ENCODE data around the gene XRN1.

XRN1 gene

GRCh38 chr3:142385078-142385477, 62.8 kb downstream of the XRN1 start:
- TF ChIP-seq TCF12 (IDR thresholded peaks at IDR 0.05; ENCODE audit: low read depth), result no peak

GRCh38 chr3:142374687-142375086, 73.2 kb downstream of the XRN1 start:
- TF ChIP-seq USF1 (IDR thresholded peaks at IDR 0.05) (no peak), YY1 (IDR thresholded peaks at IDR 0.05; ENCODE audit: low read depth) (no peak), NFIC (IDR thresholded peaks at IDR 0.05) (no peak), RAD21 (IDR thresholded peaks at IDR 0.05; ENCODE audit: low read depth) (no peak), ZBTB7A (IDR thresholded peaks at IDR 0.05; ENCODE audit: low read depth) (no peak), EP300 (IDR thresholded peaks at IDR 0.05; ENCODE audit: borderline replicate concordance) (no peak), TEAD4 (IDR thresholded peaks at IDR 0.05) (no peak), EGR1 (IDR thresholded peaks at IDR 0.05) (no peak)

GRCh38 chr3:142366434-142366833, 81.4 kb downstream of the XRN1 start:
- TF ChIP-seq EGR1 (IDR thresholded peaks at IDR 0.05) (no peak), ZBTB7A (IDR thresholded peaks at IDR 0.05; ENCODE audit: low read depth) (no peak), RAD21 (IDR thresholded peaks at IDR 0.05; ENCODE audit: low read depth) (peak; percentile 20; the same call in 1 of the 2 replicates), EP300 (IDR thresholded peaks at IDR 0.05; ENCODE audit: borderline replicate concordance) (no peak)

- no peak for TF ChIP-seq RAD21 (IDR thresholded peaks at IDR 0.05; ENCODE audit: low read depth)
- TF ChIP-seq ZBTB7A (IDR thresholded peaks at IDR 0.05; ENCODE audit: low read depth), result no peak
- TF ChIP-seq YY1 (IDR thresholded peaks at IDR 0.05; ENCODE audit: low read depth), result no peak
- TF ChIP-seq USF1 (IDR thresholded peaks at IDR 0.05), result no peak
- TF ChIP-seq MAX (IDR thresholded peaks at IDR 0.05), result no peak
- no peak for TF ChIP-seq EGR1 (IDR thresholded peaks at IDR 0.05)
- no peak for TF ChIP-seq TEAD4 (IDR thresholded peaks at IDR 0.05)
- no peak for TF ChIP-seq CEBPB (IDR thresholded peaks at IDR 0.05)
- TF ChIP-seq REST (IDR thresholded peaks at IDR 0.05; ENCODE audit: low read depth), result no peak
- TF ChIP-seq NFIC (IDR thresholded peaks at IDR 0.05), result no peak
- no peak for TF ChIP-seq TCF12 (IDR thresholded peaks at IDR 0.05; ENCODE audit: low read depth)
- TF ChIP-seq CREB1 (IDR thresholded peaks at IDR 0.05; ENCODE audit: low read depth), result no peak
- TF ChIP-seq EP300 (IDR thresholded peaks at IDR 0.05; ENCODE audit: borderline replicate concordance), result no peak
- no peak for TF ChIP-seq FOXM1 (IDR thresholded peaks at IDR 0.05; ENCODE audit: borderline replicate concordance, low read depth)
- TF ChIP-seq TAF1 (IDR thresholded peaks at IDR 0.05; ENCODE audit: low read depth), result no peak
Observed at GRCh38 chr3:142363936-142364467, 83.8 kb downstream of the XRN1 start.

GRCh38 chr3:142359367-142359766, 88.5 kb downstream of the XRN1 start:
- TF ChIP-seq CEBPB (IDR thresholded peaks at IDR 0.05) (no peak), RAD21 (IDR thresholded peaks at IDR 0.05; ENCODE audit: low read depth) (no peak), REST (IDR thresholded peaks at IDR 0.05; ENCODE audit: low read depth) (no peak), TEAD4 (IDR thresholded peaks at IDR 0.05) (no peak), ZBTB7A (IDR thresholded peaks at IDR 0.05; ENCODE audit: low read depth) (no peak), YY1 (IDR thresholded peaks at IDR 0.05; ENCODE audit: low read depth) (no peak), FOXM1 (IDR thresholded peaks at IDR 0.05; ENCODE audit: borderline replicate concordance, low read depth) (no peak), NFIC (IDR thresholded peaks at IDR 0.05) (no peak), USF1 (IDR thresholded peaks at IDR 0.05) (no peak), CREB1 (IDR thresholded peaks at IDR 0.05; ENCODE audit: low read depth) (no peak), TCF12 (IDR thresholded peaks at IDR 0.05; ENCODE audit: low read depth) (no peak), EP300 (IDR thresholded peaks at IDR 0.05; ENCODE audit: borderline replicate concordance) (no peak), EGR1 (IDR thresholded peaks at IDR 0.05) (no peak)

GRCh38 chr3:142356818-142357217, 91.0 kb downstream of the XRN1 start:
- no peak for TF ChIP-seq YY1 (IDR thresholded peaks at IDR 0.05; ENCODE audit: low read depth)
- no peak for TF ChIP-seq CEBPB (IDR thresholded peaks at IDR 0.05)
- no peak for TF ChIP-seq EGR1 (IDR thresholded peaks at IDR 0.05)
- TF ChIP-seq ZBTB7A (IDR thresholded peaks at IDR 0.05; ENCODE audit: low read depth), result no peak
- no peak for TF ChIP-seq NFIC (IDR thresholded peaks at IDR 0.05)
- no peak for TF ChIP-seq USF1 (IDR thresholded peaks at IDR 0.05)
- TF ChIP-seq REST (IDR thresholded peaks at IDR 0.05; ENCODE audit: low read depth), result no peak
- TF ChIP-seq FOXM1 (IDR thresholded peaks at IDR 0.05; ENCODE audit: borderline replicate concordance, low read depth), result no peak
- TF ChIP-seq TCF12 (IDR thresholded peaks at IDR 0.05; ENCODE audit: low read depth), result no peak

All from Ishikawa (cell line).